Esophagus muscularis mucosa (tissue), 4 donors: ENCODE data around the gene CAMK2G. TPM values are rescaled to one million over a fixed set of nuclear protein-coding genes. Genes with fewer than 3 reads are reported as not detected.

ENCODE experiments used
- DNase-seq: peaks from one replicate; pipeline ENCODE4 v3.0.0-alpha.2; 2017; ENCODE audit errors: extremely low spot score
- H3K27ac ChIP-seq, 4 donors: fragments of 200-600 bp; sonication (generic); replicated peaks in 1 of 4; 1 replicate in 3 of 4; 2 replicates in 1 of 4; pipeline ENCODE4 v1.5.1; 2016 to 2019; ENCODE audit warnings: mild to moderate bottlenecking in 1 of 4
- H3K27me3 ChIP-seq, 4 donors: fragments of 200-600 bp; sonication (generic); one replicate each; pipeline versions ENCODE4 v1.5.1 to v1.6.0; 2016 to 2019
- H3K36me3 ChIP-seq, 4 donors: fragments of 200-600 bp; sonication (generic); one replicate each; pipeline ENCODE4 v1.5.1; 2016 to 2019
- H3K4me1 ChIP-seq, 4 donors: fragments of 200-600 bp; sonication (generic); one replicate each; pipeline ENCODE4 v1.5.1; 2016 to 2019
- H3K4me3 ChIP-seq, 4 donors: fragments of 200-600 bp; sonication (generic); 1 replicate in 2 of 4; 2 replicates in 2 of 4; pipeline ENCODE4 v1.5.1; 2016 to 2019; ENCODE audit warnings: mild to moderate bottlenecking in 4 of 4, moderate library complexity in 1 of 4
- H3K9me3 ChIP-seq, 4 donors: fragments of 200-600 bp; sonication (generic); 1 replicate in 3 of 4; 2 replicates in 1 of 4; pipeline ENCODE4 v1.5.1; 2016 to 2019
- EP300 ChIP-seq: sonication (generic); formaldehyde crosslinking; IDR thresholded peaks from one replicate; pipeline ENCODE4 v1.6.1; 2017; ENCODE audit warnings: antibody characterized with exemption
- POLR2A ChIP-seq: fragments of 450-650 bp; IDR thresholded peaks from one replicate; pipeline ENCODE4 v1.6.1; 2017; ENCODE audit warnings: antibody characterized with exemption, moderate library complexity, mild to moderate bottlenecking, low read depth
- POLR2AphosphoS5 ChIP-seq, 2 donors: sonication (generic); formaldehyde crosslinking; IDR thresholded peaks; one replicate each; pipeline ENCODE4 v1.6.1; 2017; ENCODE audit warnings: antibody characterized with exemption in 2 of 2
- WGBS: methylation state at CpG from one replicate; pipeline ENCODE4 v1.1.5; 2018; 5-methylcytosine and 5-hydroxymethylcytosine counted together
- intact Hi-C: fragments of 100-400 bp; cut with DNase I; formaldehyde crosslinking; loops from one replicate; pipeline ENCODE4 v1.15.1; 2023
- total RNA-seq, 4 donors: library from RNA; depleted of rRNA; stranded (reverse); fragments of >200 nt; gene quantifications; one replicate each; pipeline versions ENCODE4 v1.1.0 to v1.2.1, GENCODE V29; 2016
- TF ChIP-seq, protein P1 (sequence below), 3 experiments: fragments of 200-600 bp in 2 of 3; fragments of 450-650 bp in 1 of 3; sonication (generic) in 2 of 3; IDR thresholded peaks; one replicate each; pipeline ENCODE4 v1.5.1; 2017 to 2019; ENCODE audit warnings: antibody characterized with exemption in 3 of 3, mild to moderate bottlenecking in 2 of 3, moderate library complexity in 1 of 3

Gene CAMK2G
- total RNA-seq, 4 donors from 2014 or later: 96.4 to 201 (median 159) TPM

DNA sequence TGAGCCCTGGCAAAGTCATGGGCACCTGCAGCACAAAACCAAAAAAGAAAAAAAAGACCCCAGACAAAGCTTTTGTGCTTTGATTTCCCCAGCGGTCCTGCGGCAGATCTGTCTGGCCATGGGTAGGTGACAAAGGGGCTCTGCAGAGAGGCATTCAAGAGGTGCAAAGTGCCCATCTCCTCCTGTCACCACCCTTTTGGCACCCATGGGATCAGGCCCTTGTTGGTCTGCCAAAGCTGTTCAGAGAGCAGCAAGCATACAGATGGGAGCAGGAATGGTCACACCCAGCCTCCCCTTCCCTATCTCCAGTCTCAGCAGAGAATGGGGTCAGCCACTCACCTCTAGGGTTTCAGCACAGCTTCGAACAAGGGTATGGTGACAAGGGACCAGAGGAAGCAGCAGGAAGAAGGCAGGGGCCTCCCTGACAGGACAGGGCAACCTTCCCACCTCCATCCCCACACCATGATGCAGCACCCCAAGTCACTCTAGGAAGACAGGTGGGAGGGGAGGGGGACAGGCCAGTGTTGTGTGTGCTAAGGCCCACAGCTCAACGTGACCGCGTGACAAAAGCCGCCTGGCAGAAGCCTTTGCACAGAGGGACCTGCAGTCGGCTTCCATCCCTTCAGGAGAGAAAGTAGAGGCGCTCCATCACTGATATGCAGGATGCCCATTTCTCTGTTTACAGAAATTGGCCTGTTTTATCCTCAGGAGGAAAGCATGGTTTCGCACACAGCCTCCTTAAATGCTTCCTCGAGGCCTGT lies 6.3 kb downstream of the CAMK2G start:
- Histone ChIP-seq H3K36me3 (peaks cover 0 to 37% (median 25%) of the 10 kb centered on the region in 4 donors), H3K4me1 (peaks cover 54 to 100% (median 100%) of the 10 kb centered on the region in 4 donors), H3K27ac (peak overlapping the region; percentile 82 to 93 (median 85)), H3K9me3 (no peaks in the 10 kb centered on the region), H3K27me3 (no peaks in the 10 kb centered on the region), H3K4me3 (peak overlapping the region in 2 of 4 donors; percentile 24 to 26)
- DNase-seq: no peak
- no peak for TF ChIP-seq POLR2AphosphoS5 (IDR thresholded peaks at IDR 0.05)
- TF ChIP-seq, protein P1, sequence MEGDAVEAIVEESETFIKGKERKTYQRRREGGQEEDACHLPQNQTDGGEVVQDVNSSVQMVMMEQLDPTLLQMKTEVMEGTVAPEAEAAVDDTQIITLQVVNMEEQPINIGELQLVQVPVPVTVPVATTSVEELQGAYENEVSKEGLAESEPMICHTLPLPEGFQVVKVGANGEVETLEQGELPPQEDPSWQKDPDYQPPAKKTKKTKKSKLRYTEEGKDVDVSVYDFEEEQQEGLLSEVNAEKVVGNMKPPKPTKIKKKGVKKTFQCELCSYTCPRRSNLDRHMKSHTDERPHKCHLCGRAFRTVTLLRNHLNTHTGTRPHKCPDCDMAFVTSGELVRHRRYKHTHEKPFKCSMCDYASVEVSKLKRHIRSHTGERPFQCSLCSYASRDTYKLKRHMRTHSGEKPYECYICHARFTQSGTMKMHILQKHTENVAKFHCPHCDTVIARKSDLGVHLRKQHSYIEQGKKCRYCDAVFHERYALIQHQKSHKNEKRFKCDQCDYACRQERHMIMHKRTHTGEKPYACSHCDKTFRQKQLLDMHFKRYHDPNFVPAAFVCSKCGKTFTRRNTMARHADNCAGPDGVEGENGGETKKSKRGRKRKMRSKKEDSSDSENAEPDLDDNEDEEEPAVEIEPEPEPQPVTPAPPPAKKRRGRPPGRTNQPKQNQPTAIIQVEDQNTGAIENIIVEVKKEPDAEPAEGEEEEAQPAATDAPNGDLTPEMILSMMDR (IDR thresholded peaks at IDR 0.05): no peak
- no peak for TF ChIP-seq EP300
- no peak for TF ChIP-seq POLR2A
- intact Hi-C loops: no loop called here
- WGBS: 68% methylated on average over 10 of the region's 11 CpGs

DNA sequence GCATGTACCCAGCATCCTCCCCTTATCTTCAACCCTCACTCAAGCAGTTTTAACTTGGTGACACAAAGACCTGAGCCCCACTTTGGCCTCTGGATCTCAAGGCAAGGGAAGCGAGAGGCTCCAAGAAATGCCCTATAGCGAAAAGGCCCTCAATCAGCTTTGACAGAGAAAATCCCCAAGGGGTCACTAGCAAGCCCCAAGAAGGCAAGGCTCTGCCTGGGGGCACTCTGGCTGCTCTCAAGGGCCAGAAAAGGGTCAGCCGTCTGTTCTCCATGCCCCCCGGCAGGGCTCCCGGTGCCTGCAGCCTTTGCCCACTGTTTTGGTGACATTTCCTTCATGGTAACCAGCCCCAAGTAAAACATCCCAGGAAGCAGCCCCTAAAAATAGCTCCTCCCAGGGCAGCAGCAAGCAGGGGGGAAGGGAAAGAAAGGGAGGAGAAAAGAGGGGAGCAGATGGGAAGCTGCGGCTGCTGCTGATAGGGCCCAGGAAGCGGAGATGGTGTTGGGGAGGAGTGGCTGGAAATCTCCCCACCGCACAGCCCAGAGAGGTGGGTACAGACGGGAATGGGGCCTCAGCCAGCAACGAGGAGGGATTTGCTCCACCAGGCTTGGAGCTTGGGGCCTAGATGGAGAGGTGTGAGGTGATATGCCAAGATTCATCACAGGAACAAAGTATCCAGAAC lies 7.1 kb downstream of the CAMK2G start:
- no peaks in the 10 kb centered on the region for H3K9me3 ChIP-seq
- TF ChIP-seq, protein P1 (IDR thresholded peaks at IDR 0.05): no peak
- TF ChIP-seq POLR2AphosphoS5 (IDR thresholded peaks at IDR 0.05): peak; percentile 21 to 54
- H3K4me3 ChIP-seq: peak overlapping the region in 3 of 4 donors; percentile 17 to 26 (median 24)
- no peak for DNase-seq
- H3K4me1 ChIP-seq: peaks cover 46 to 100% (median 100%) of the 10 kb centered on the region in 4 donors
- 31% methylated on average over 10 of the region's 10 CpGs for WGBS
- H3K27me3 ChIP-seq: no peaks in the 10 kb centered on the region
- peaks cover 0 to 37% (median 25%) of the 10 kb centered on the region in 4 donors for H3K36me3 ChIP-seq
- intact Hi-C loops: no loop called here
- peak overlapping the region; percentile 82 to 93 (median 85) for H3K27ac ChIP-seq

DNA sequence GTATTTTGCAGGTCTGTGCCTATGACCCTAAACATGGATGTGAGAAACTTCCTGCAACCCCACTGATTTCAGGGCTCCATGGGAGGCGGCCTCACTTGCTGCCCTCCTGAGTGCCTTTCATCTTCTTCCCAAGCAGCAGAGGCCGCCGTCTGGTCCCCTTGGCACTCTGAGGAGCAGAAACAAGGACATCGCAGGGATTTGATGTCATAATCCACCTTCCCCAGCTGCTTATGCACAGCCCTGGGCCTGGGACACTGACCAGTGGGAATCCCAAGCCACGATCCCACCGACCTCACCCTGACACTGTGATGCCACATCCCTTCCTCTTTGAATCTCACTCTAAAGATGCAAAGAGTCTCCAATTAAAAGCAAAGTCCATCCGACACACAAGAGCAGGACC lies 7.7 kb downstream of the CAMK2G start:
- Histone ChIP-seq H3K9me3 (no peaks in the 10 kb centered on the region), H3K27ac (peak overlapping the region; percentile 82 to 93 (median 85)), H3K36me3 (peaks cover 0 to 34% (median 22%) of the 10 kb centered on the region in 4 donors), H3K4me3 (no peak overlapping the region), H3K4me1 (peaks cover 40 to 100% (median 100%) of the 10 kb centered on the region in 4 donors), H3K27me3 (no peaks in the 10 kb centered on the region)
- 76% methylated on average over 4 of the region's 7 CpGs for WGBS
- intact Hi-C loops: no loop called here
- no peak for TF ChIP-seq POLR2A
- TF ChIP-seq, protein P1 (IDR thresholded peaks at IDR 0.05): no peak
- TF ChIP-seq EP300: no peak
- no peak for TF ChIP-seq POLR2AphosphoS5 (IDR thresholded peaks at IDR 0.05)
- DNase-seq: no peak

DNA sequence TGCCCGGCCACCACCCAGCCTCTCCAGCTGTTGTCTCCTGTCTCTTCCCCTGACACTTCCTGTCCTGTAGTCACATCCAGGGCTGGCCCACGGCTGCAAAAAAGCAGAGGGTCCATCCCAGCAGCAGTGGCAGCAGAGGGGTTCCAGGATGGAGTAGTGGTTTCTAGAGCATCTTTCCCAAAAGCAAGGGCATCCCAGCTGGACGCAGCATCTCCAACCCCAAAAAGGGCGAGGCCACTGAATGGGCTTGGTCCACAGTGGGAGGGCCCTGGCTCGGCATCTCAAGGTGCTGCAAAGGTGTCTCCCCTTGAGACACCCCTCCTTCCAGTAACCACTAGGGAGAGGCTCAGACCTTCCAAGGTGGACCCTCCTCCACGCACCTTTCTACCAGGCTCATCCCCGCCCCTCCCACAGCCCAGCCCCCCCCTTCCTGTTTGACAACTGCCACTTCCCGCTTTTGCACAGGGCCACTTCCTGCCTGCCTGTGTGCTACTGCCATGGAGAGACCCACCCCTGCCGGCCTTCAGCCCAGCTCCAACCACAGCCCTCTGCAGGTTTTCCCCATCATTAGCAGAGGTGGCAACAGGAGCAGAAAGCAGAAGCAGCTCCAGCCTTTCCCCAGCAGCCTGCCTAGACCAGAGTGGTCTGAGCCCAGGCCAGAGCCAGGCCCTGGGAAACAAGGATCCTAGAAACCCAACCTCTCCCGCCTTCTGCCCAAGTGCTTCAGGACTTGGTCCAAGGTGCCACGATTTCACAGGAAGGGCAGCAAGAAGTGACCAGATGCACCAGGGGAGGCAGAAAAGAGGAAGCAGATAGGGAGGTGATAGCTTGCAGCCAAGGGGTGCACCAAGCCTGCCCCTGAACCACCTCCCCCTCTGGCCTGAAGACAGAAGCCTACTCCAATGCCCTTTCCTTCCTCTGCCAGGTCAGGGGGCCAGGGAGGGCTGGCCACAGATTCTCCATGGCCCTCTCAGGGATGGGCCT lies 8.6 kb downstream of the CAMK2G start:
- no peak for TF ChIP-seq EP300
- no peak for TF ChIP-seq POLR2A
- TF ChIP-seq, protein P1 (IDR thresholded peaks at IDR 0.05): no peak
- TF ChIP-seq POLR2AphosphoS5 (IDR thresholded peaks at IDR 0.05): no peak
- H3K4me1 ChIP-seq: peaks cover 37 to 100% (median 99%) of the 10 kb centered on the region in 4 donors
- H3K4me3 ChIP-seq: peak overlapping the region in 1 of 4 donors; percentile 24
- H3K27me3 ChIP-seq: no peaks in the 10 kb centered on the region
- WGBS: 49% methylated on average over 11 of the region's 11 CpGs
- peak overlapping the region; percentile 82 to 93 (median 85) for H3K27ac ChIP-seq
- H3K36me3 ChIP-seq: peaks cover 0 to 28% (median 17%) of the 10 kb centered on the region in 4 donors
- intact Hi-C loops: no loop called here
- H3K9me3 ChIP-seq: no peaks in the 10 kb centered on the region
- no peak for DNase-seq
